MCF 10A (cell line): ENCODE measurements around the gene GPR35. TPM values are rescaled to one million over a fixed set of nuclear protein-coding genes. Genes with fewer than 3 reads are reported as not detected.

Experiments used
- BruUV-seq: library from RNA; stranded (reverse); fragments of 400-500 nt; replicated peaks from 2 replicates; lab custom pipeline; 2021; lab: Mats Ljungman, UMichigan
- CTCF ChIA-PET: fragments of 300-600 bp; sonication (Branson Sonifier 250); formaldehyde crosslinking; extraction: SDS; loops from one replicate; lab custom pipeline; 2021; ENCODE audit warnings: antibody characterized with exemption, inconsistent platforms; lab: Yijun Ruan, JAX
- POLR2A ChIA-PET: fragments of 300-600, 350-650 bp; sonication (Branson Sonifier 250); formaldehyde crosslinking; extraction: SDS; loops from one replicate; lab custom pipeline; 2020; ENCODE audit warnings: antibody characterized with exemption, inconsistent platforms; lab: Yijun Ruan, JAX
- DNase-seq: peaks from one replicate; pipeline ENCODE4 v3.0.0-alpha.2; 2018; ENCODE audit not compliant: unreplicated experiment
- H3K27ac Mint-ChIP-seq: one replicate; pipeline ENCODE4 v1.8.0; 2022; ENCODE audit warnings: mild to moderate bottlenecking, low read depth, mixed read lengths; ENCODE audit not compliant: unreplicated experiment
- H3K27me3 Mint-ChIP-seq: one replicate; pipeline ENCODE4 v1.8.0; 2022; ENCODE audit warnings: mixed read lengths; ENCODE audit not compliant: insufficient read depth, unreplicated experiment
- H3K36me3 Mint-ChIP-seq: one replicate; pipeline ENCODE4 v1.8.0; 2022; ENCODE audit warnings: mild to moderate bottlenecking, moderate library complexity, mixed read lengths; ENCODE audit not compliant: insufficient read depth, unreplicated experiment
- H3K4me1 Mint-ChIP-seq: one replicate; pipeline ENCODE4 v1.8.0; 2022; ENCODE audit warnings: mixed read lengths; ENCODE audit not compliant: insufficient read depth, unreplicated experiment
- H3K4me3 Mint-ChIP-seq: one replicate; pipeline ENCODE4 v1.8.0; 2022; ENCODE audit warnings: mild to moderate bottlenecking, moderate library complexity, mixed read lengths; ENCODE audit not compliant: unreplicated experiment
- H3K9me3 Mint-ChIP-seq: one replicate; pipeline ENCODE4 v1.8.0; 2022; ENCODE audit warnings: mixed read lengths; ENCODE audit not compliant: unreplicated experiment
- intact Hi-C: fragments of 100-400 bp; cut with micrococcal nuclease; formaldehyde crosslinking; loops from 2 replicates; pipeline ENCODE4 v1.14.1; 2022
- total RNA-seq: library from RNA; stranded (reverse); gene quantifications from 2 replicates; pipeline ENCODE4 v1.2.3, GENCODE V29; 2022
- TF ChIP-seq, protein P1 (sequence below): fragments of 200-600 bp; IDR thresholded peaks from one replicate; pipeline ENCODE4 v1.8.0; 2022; ENCODE audit warnings: antibody characterized with exemption, mild to moderate bottlenecking; ENCODE audit not compliant: unreplicated experiment

GPR35 gene
- total RNA-seq, 1 experiment from 2014 or later, result 0.42 TPM

- peaks cover 73% of the 10 kb centered on the region for H3K27me3 Mint-ChIP-seq
- ChIA-PET CTCF (no interaction called here), POLR2A (no interaction called here)
- no peak overlapping the region for H3K27ac Mint-ChIP-seq
- intact Hi-C loops, result no loop called here
- BruUV-seq, result no TSS peak
- H3K4me1 Mint-ChIP-seq, result no peaks in the 10 kb centered on the region
- H3K36me3 Mint-ChIP-seq, result no peaks in the 10 kb centered on the region
- TF ChIP-seq, protein P1, sequence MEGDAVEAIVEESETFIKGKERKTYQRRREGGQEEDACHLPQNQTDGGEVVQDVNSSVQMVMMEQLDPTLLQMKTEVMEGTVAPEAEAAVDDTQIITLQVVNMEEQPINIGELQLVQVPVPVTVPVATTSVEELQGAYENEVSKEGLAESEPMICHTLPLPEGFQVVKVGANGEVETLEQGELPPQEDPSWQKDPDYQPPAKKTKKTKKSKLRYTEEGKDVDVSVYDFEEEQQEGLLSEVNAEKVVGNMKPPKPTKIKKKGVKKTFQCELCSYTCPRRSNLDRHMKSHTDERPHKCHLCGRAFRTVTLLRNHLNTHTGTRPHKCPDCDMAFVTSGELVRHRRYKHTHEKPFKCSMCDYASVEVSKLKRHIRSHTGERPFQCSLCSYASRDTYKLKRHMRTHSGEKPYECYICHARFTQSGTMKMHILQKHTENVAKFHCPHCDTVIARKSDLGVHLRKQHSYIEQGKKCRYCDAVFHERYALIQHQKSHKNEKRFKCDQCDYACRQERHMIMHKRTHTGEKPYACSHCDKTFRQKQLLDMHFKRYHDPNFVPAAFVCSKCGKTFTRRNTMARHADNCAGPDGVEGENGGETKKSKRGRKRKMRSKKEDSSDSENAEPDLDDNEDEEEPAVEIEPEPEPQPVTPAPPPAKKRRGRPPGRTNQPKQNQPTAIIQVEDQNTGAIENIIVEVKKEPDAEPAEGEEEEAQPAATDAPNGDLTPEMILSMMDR, result no peak
- no peak for DNase-seq
- H3K9me3 Mint-ChIP-seq, result no peaks in the 10 kb centered on the region
- H3K4me3 Mint-ChIP-seq, result no peak overlapping the region
Measured at GRCh38 chr2:240645801-240646175, 20.5 kb downstream of the GPR35 start.

DNA sequence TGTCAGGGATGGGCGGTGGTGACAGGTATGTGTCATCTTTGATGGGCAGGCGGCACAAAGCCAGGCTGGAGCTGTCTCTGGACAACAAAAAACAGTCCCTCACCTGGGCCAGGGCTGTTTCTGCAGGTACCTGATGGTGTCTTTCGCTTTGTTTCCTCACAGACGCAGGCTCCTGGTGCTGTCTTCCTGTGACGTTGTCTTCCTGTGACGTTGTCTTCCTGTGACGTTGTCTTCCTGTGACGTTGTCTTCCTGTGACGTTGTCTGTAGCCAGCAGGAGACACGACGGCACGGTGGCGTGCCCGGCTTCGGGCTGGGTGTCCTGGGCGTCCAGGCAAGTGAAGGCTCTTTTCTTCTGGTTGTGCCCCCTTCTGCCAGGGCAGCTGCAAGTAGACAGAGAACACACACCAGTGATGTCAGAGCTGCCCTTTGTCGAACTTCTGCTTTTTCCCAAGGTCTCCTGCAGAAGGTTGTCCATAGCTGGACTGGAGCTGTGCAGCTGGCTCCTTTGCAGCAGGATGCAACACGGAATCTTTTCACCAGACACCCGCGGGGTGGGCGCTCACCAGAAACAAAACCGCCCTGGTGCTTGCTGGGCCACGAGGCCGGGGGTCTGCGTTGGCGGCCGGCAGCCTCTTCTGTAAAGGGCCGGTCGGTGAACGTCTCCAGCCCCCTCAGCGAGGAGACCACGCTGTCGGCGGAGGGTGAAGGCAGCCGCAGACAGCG is 21.1 kb downstream of the GPR35 start:
- no peaks in the 10 kb centered on the region for H3K4me1 Mint-ChIP-seq
- no peaks in the 10 kb centered on the region for H3K36me3 Mint-ChIP-seq
- ChIA-PET POLR2A (no interaction called here), CTCF (interaction anchor here (1.2 kb wide), 1 partner anchor 18 kb away, joined by 5 read pairs; no protein-coding TSS in a partner anchor)
- BruUV-seq, result no TSS peak
- no peaks in the 10 kb centered on the region for H3K9me3 Mint-ChIP-seq
- intact Hi-C loops, result no loop called here
- TF ChIP-seq, protein P1, result no peak
- no peak for DNase-seq
- H3K27ac Mint-ChIP-seq, result no peak overlapping the region
- H3K4me3 Mint-ChIP-seq, result no peak overlapping the region
- peaks cover 79% of the 10 kb centered on the region for H3K27me3 Mint-ChIP-seq

DNA sequence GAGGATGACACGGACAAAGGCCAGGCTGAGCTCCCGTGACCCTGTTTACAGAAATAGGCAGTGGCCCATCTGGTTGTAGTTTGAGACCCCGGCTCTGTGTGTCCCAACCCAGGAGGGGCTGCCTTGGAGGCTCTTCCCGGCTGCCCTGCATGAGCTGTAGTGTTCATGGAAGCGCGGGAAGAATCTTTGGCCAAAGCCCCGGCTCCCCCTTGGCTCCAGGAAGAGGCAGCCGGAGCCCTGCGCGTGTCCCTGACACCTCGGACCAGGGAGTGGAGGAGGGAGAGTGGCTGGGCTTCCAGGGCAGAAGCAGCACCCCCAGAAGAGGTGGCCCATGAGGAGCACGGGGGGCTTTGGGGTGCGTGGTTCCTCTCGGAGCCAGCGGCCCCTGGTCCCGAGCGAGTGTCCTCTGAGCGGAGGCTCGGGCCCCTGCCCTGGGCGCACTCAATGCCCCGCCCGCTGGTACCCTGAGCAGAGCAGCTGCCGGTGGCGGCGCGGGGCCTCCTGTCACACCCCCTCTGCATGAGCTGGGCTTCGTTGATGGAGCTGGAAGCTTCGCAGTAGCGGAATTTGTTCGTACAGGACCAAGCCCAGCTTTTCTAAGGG is 21.7 kb downstream of the GPR35 start:
- Mint-ChIP-seq H3K36me3 (no peaks in the 10 kb centered on the region), H3K4me3 (no peak overlapping the region), H3K27me3 (peaks cover 85% of the 10 kb centered on the region), H3K4me1 (no peaks in the 10 kb centered on the region), H3K9me3 (no peaks in the 10 kb centered on the region), H3K27ac (no peak overlapping the region)
- ChIA-PET POLR2A (no interaction called here), CTCF (interaction anchor here (0.7 to 1.2 kb wide), 3 partner anchors 17 to 128 kb away, joined by 3 to 5 read pairs (median 4); no protein-coding TSS in a partner anchor)
- no TSS peak for BruUV-seq
- TF ChIP-seq, protein P1, result no peak
- no peak for DNase-seq
- intact Hi-C loops, result no loop called here

- no peaks in the 10 kb centered on the region for H3K36me3 Mint-ChIP-seq
- H3K9me3 Mint-ChIP-seq, result no peaks in the 10 kb centered on the region
- H3K4me3 Mint-ChIP-seq, result no peak overlapping the region
- DNase-seq, result no peak
- H3K27me3 Mint-ChIP-seq, result peaks cover 92% of the 10 kb centered on the region
- POLR2A ChIA-PET, result no interaction called here
- no TSS peak for BruUV-seq
- no peaks in the 10 kb centered on the region for H3K4me1 Mint-ChIP-seq
- TF ChIP-seq, protein P1, result no peak
- H3K27ac Mint-ChIP-seq, result no peak overlapping the region
- CTCF ChIA-PET, result interaction anchor here (0.7 to 1.2 kb wide), 3 partner anchors 17 to 128 kb away, joined by 3 to 5 read pairs (median 4); no protein-coding TSS in a partner anchor
- intact Hi-C loops, result no loop called here
Measured at GRCh38 chr2:240647503-240648154, 22.3 kb downstream of the GPR35 start.
